Activated CD4-positive, alpha-beta T cell treated with anti-CD3 and anti-CD28 coated beads, Interleukin-2, amount 50 U/mL, for 16 hours (primary cell): ENCODE results near the gene ZNF613.
A peak's percentile ranks its signal among the peaks of the same experiment; 100 is the strongest.
"Not testable (repeated sequence)": the region's sequence is repeated elsewhere in the genome, so short reads cannot be mapped to it uniquely, and the experiment has no call there.

Experiments used
- DNase-seq: peaks from one replicate; pipeline ENCODE4 v3.0.0-alpha.2; 2020

Gene ZNF613

GRCh38 chr19:51944798-51945552, 17.7 kb downstream of the ZNF613 start:
- DNase-seq = no peak

- DNase-seq = no peak
These were observed 19.3 kb downstream of the ZNF613 start for GRCh38 chr19:51946602-51947001.

GRCh38 chr19:51948975-51949374, 21.7 kb downstream of the ZNF613 start:
- DNase-seq = no peak

GRCh38 chr19:51957846-51958245, 30.6 kb downstream of the ZNF613 start:
- not testable (repeated sequence) for DNase-seq

- DNase-seq = no peak
These were observed 32.5 kb downstream of the ZNF613 start for GRCh38 chr19:51959791-51960190.

- DNase-seq = not testable (repeated sequence)
These were observed 33.5 kb downstream of the ZNF613 start for GRCh38 chr19:51960621-51961233.

GRCh38 chr19:51965583-51965982, 38.3 kb downstream of the ZNF613 start:
- DNase-seq = no peak

GRCh38 chr19:51970718-51971117, 43.4 kb downstream of the ZNF613 start:
- DNase-seq = no peak

GRCh38 chr19:51971624-51972023, 44.4 kb downstream of the ZNF613 start:
- no peak for DNase-seq

- not testable (repeated sequence) for DNase-seq
These were observed 48.5 kb downstream of the ZNF613 start for GRCh38 chr19:51975787-51976186.

- no peak for DNase-seq
These were observed 49.6 kb downstream of the ZNF613 start for GRCh38 chr19:51976852-51977251.

- no peak for DNase-seq
These were observed 50.1 kb downstream of the ZNF613 start for GRCh38 chr19:51977346-51977745.

GRCh38 chr19:51978882-51979281, 51.6 kb downstream of the ZNF613 start:
- DNase-seq = no peak

- no peak for DNase-seq
These were observed 53.0 kb downstream of the ZNF613 start for GRCh38 chr19:51980116-51980736.

GRCh38 chr19:51980926-51981325, 53.7 kb downstream of the ZNF613 start:
- not testable (repeated sequence) for DNase-seq

GRCh38 chr19:51983361-51983760, 56.1 kb downstream of the ZNF613 start:
- DNase-seq = no peak

- DNase-seq = peak; percentile 92
These were observed 59.3 kb downstream of the ZNF613 start, which contains the start of gene ZNF350 for GRCh38 chr19:51986309-51987291. ZNF350 (minus strand) TSS chr19:51986840; CDS start chr19:51974360, 12,480 bp downstream.

GRCh38 chr19:51993422-51993821, 66.2 kb downstream of the ZNF613 start:
- DNase-seq = no peak

GRCh38 chr19:51994048-51994644, 66.9 kb downstream of the ZNF613 start:
- DNase-seq = no peak
